Measurements from ENCODE around the gene RNF123. TPM values are rescaled to one million over a fixed set of nuclear protein-coding genes. Genes with fewer than 3 reads are reported as not detected.

The RNF123 gene
- total RNA-seq, 6 experiments from 2014 or later = 32.4 to 48.3 (median 39.9) TPM

DNA sequence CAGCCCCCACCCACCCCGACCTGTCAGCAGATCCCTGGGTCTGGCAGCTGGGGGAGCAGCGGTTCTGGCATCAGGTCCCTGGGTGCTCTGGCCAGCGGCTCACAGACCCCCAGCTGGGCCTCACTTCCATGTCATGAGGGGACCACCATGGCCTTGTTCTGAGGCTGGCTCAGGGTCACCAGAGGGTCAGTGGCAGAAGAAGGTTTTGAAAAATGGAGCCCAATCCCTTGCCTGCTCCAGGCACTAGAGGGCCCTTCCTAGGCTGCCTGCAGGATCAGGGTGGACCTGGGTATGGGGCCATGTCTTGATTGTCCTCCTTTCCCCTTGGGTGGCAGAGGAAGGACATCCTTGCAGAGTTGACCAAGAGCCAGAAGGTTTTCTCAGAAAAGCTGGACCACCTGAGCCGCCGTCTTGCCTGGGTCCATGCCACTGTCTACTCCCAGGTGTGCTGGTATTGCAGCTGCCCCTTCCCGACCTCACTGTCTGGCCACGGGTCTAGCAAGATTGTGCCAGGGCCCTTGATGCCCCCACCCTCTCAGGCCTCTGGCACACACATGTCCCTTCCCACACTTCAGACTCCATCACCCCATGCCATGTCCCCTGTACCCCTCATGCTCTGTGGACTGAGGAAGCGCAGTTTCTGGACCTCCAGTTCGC, 17.2 kb downstream of the RNF123 start:
- Histone ChIP-seq H3K9me3 (no peaks in the 10 kb centered on the region), H3K27ac (no peak overlapping the region), H3K4me1 (no peaks in the 10 kb centered on the region), H3K36me3 (peaks cover 0 to 52% (median 22%) of the 10 kb centered on the region in 4 donors), H3K4me3 (no peak overlapping the region), H3K27me3 (no peaks in the 10 kb centered on the region)
- peak in 1 of 3 donors; percentile 15 for DNase-seq
- no CpG with 5 or more reads among the region's 9 CpGs for WGBS (ENCODE audit: insufficient coverage, low coverage, low lambda C conversion rate, missing lambda C conversion rate)
- intact Hi-C loops (cut with DNase I) = loop anchor here in 1 of 2 donors (10.0 kb wide), 1 partner anchor 138 kb away; no protein-coding TSS in a partner anchor
- TF ChIP-seq POLR2A (IDR thresholded peaks at IDR 0.05) = no peak
- TF ChIP-seq, protein P1, sequence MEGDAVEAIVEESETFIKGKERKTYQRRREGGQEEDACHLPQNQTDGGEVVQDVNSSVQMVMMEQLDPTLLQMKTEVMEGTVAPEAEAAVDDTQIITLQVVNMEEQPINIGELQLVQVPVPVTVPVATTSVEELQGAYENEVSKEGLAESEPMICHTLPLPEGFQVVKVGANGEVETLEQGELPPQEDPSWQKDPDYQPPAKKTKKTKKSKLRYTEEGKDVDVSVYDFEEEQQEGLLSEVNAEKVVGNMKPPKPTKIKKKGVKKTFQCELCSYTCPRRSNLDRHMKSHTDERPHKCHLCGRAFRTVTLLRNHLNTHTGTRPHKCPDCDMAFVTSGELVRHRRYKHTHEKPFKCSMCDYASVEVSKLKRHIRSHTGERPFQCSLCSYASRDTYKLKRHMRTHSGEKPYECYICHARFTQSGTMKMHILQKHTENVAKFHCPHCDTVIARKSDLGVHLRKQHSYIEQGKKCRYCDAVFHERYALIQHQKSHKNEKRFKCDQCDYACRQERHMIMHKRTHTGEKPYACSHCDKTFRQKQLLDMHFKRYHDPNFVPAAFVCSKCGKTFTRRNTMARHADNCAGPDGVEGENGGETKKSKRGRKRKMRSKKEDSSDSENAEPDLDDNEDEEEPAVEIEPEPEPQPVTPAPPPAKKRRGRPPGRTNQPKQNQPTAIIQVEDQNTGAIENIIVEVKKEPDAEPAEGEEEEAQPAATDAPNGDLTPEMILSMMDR (IDR thresholded peaks at IDR 0.05) = no peak
- ATAC-seq = no peak

DNA sequence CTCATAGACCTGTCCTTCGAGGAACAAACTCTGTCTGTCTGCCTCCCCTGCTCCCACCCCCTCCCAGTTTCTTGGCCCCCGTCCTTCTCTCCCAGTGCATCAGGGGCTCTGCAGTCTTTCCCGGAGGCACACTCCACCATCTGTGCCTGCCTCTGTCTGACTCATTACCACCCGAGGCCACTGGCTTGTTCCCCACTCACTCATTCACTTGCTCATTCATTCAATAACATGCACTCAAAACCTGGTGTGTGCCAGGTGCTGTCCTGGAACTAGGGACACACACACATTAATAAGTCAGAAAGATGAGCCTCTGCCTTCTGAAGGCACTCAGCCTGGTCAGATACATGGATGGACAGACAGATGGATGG, 17.7 kb downstream of the RNF123 start:
- TF ChIP-seq, protein P1 (IDR thresholded peaks at IDR 0.05) = no peak
- no peak for TF ChIP-seq POLR2A (IDR thresholded peaks at IDR 0.05)
- WGBS (ENCODE audit: insufficient coverage, low coverage, low lambda C conversion rate, missing lambda C conversion rate) = 92% methylated on average over 2 of the region's 4 CpGs
- Histone ChIP-seq H3K4me3 (no peak overlapping the region), H3K27me3 (no peaks in the 10 kb centered on the region), H3K9me3 (no peaks in the 10 kb centered on the region), H3K36me3 (peaks cover 0 to 49% (median 19%) of the 10 kb centered on the region in 4 donors), H3K4me1 (no peaks in the 10 kb centered on the region), H3K27ac (no peak overlapping the region)
- ATAC-seq = no peak
- DNase-seq = no peak
- intact Hi-C loops (cut with DNase I) = loop anchor here in 1 of 2 donors (10.0 kb wide), 1 partner anchor 138 kb away; no protein-coding TSS in a partner anchor

DNA sequence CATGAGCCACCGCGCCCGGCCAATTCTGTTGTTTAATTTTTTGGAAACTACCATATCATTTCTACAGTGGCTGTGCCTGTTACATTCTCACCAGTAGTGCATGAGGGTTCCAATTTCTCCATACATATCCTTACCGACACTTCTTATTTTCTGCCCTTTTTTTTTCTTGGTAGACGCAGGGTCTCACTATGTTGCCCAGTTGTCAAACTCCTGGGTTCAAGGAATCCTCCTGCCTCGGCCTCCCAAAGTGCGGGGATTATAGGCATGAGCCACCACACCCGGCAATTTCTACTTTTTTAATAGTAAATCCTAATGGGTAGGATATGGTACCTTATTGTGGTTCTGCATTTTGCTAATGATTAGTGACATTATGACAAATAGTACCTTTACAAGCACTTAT, 20.5 kb downstream of the RNF123 start:
- H3K4me1 ChIP-seq = no peaks in the 10 kb centered on the region
- H3K9me3 ChIP-seq = no peaks in the 10 kb centered on the region
- WGBS (ENCODE audit: insufficient coverage, low coverage, low lambda C conversion rate, missing lambda C conversion rate) = 94% methylated on average over 5 of the region's 8 CpGs
- H3K4me3 ChIP-seq = no peak overlapping the region
- H3K27ac ChIP-seq = no peak overlapping the region
- ATAC-seq (no peak), DNase-seq (no peak)
- peaks cover 0 to 32% (median 16%) of the 10 kb centered on the region in 4 donors for H3K36me3 ChIP-seq
- H3K27me3 ChIP-seq = no peaks in the 10 kb centered on the region
- intact Hi-C loops (cut with DNase I) = loop anchor here in 1 of 2 donors (10.0 kb wide), 1 partner anchor 135 kb away; no protein-coding TSS in a partner anchor
- TF ChIP-seq, protein P1 (IDR thresholded peaks at IDR 0.05) = no peak

DNA sequence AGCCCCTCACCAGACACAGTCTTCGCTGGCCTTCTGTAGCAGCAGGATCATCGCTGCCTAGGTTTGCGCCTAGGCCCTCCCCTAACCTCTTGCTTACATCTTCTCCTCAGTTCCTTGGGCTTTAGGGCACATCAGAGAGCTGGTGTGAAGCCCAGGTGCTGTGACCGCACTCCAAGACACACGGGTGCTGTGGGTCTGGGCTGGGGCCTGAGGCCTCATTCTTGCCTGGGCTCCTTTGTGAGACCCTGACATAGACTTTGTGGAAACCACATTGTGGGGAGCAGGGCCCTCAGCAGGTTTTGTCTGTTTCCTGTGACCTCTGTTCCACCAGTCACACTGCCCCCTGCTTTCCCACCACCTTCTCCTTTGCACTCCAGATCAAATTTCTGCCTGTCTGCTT, 22.1 kb downstream of the RNF123 start:
- DNase-seq (no peak), ATAC-seq (no peak)
- H3K9me3 ChIP-seq = no peaks in the 10 kb centered on the region
- peaks cover 0 to 26% (median 7%) of the 10 kb centered on the region in 4 donors for H3K36me3 ChIP-seq
- no peaks in the 10 kb centered on the region for H3K4me1 ChIP-seq
- no peak overlapping the region for H3K27ac ChIP-seq
- intact Hi-C loops (cut with DNase I) = no loop called here
- 91% methylated on average over 3 of the region's 5 CpGs for WGBS (ENCODE audit: insufficient coverage, low coverage, low lambda C conversion rate, missing lambda C conversion rate)
- H3K27me3 ChIP-seq = no peaks in the 10 kb centered on the region
- TF ChIP-seq, protein P1 (IDR thresholded peaks at IDR 0.05) = no peak
- no peak for TF ChIP-seq POLR2A (IDR thresholded peaks at IDR 0.05)
- no peak overlapping the region for H3K4me3 ChIP-seq

Data from right lobe of liver (tissue), 6 donors.